Natural killer cell (primary cell): Measurements from ENCODE around the gene CMC2. TPM values are rescaled to one million over a fixed set of nuclear protein-coding genes. Genes with fewer than 3 reads are reported as not detected.
A peak's percentile ranks its signal among the peaks of the same experiment; 100 is the strongest.

Experiments used
- ATAC-seq, 3 donors: fragments of 150-1000 bp in 2 of 3; fragments of 200-7000 bp in 1 of 3; cut with Tn5 transposase; 1 replicate in 1 of 3; 2 replicates in 2 of 3; pipeline ENCODE4 v1.10.0; 2021; ENCODE audit warnings: mild to moderate bottlenecking in 2 of 3, moderate library complexity in 2 of 3
- DNase-seq, 2 donors: peaks; one replicate each; pipeline versions ENCODE4 v3.0.0 to v3.0.0-alpha.2; 2013 to 2021; ENCODE audit warnings: mixed read lengths in 1 of 2
- H3K27ac ChIP-seq: one replicate; pipeline ENCODE4 v1.5.1; 2013; ENCODE audit warnings: mild to moderate bottlenecking, low read length
- H3K27me3 ChIP-seq: one replicate; pipeline ENCODE4 v1.6.1; 2013; ENCODE audit warnings: low read length; ENCODE audit not compliant: control insufficient read depth, insufficient read depth
- H3K36me3 ChIP-seq: one replicate; pipeline ENCODE4 v1.6.1; 2013; ENCODE audit warnings: low read length; ENCODE audit not compliant: control insufficient read depth, insufficient read depth
- H3K4me1 ChIP-seq: one replicate; pipeline ENCODE4 v1.6.1; 2013; ENCODE audit warnings: low read length; ENCODE audit not compliant: control insufficient read depth, insufficient read depth
- H3K4me3 ChIP-seq: one replicate; pipeline ENCODE4 v1.5.1; 2013; ENCODE audit warnings: low read length
- H3K9me3 ChIP-seq: one replicate; pipeline ENCODE4 v1.6.1; 2013; ENCODE audit warnings: low read length; ENCODE audit not compliant: control insufficient read depth, insufficient read depth
- H3K27ac Mint-ChIP-seq, 2 donors: one replicate each; pipeline ENCODE4 v1.8.0; 2022; ENCODE audit warnings: mild to moderate bottlenecking in 2 of 2, mixed read lengths in 2 of 2, moderate library complexity in 1 of 2
- H3K27me3 Mint-ChIP-seq, 2 donors: one replicate each; pipeline ENCODE4 v1.8.0; 2022; ENCODE audit warnings: low read depth in 2 of 2, mixed read lengths in 2 of 2
- H3K36me3 Mint-ChIP-seq: one replicate; pipeline ENCODE4 v1.8.0; 2022; ENCODE audit warnings: mixed read lengths
- H3K4me1 Mint-ChIP-seq, 2 donors: one replicate each; pipeline ENCODE4 v1.8.0; 2022; ENCODE audit warnings: mixed read lengths in 2 of 2
- H3K4me3 Mint-ChIP-seq: one replicate; pipeline ENCODE4 v1.8.0; 2022; ENCODE audit warnings: mild to moderate bottlenecking, moderate library complexity, mixed read lengths
- H3K9me3 Mint-ChIP-seq, 2 donors: one replicate each; pipeline ENCODE4 v1.8.0; 2022; ENCODE audit warnings: mixed read lengths in 2 of 2
- WGBS: methylation state at CpG from one replicate; pipeline ENCODE4 v1.1.7; 2013; ENCODE audit warnings: missing lambda C conversion rate; ENCODE audit not compliant: insufficient coverage; 5-methylcytosine and 5-hydroxymethylcytosine counted together
- intact Hi-C: fragments of 100-400 bp; cut with micrococcal nuclease; formaldehyde crosslinking; loops from one replicate; pipeline ENCODE4 v1.14.2; 2022
- total RNA-seq, 4 donors: library from RNA; stranded (reverse); fragments of 120-200 nt in 1 of 4; gene quantifications; one replicate each; pipeline versions ENCODE4 v1.2.3 to v1.2.4, GENCODE V29; 2013 to 2022
- TF ChIP-seq, protein P1 (sequence below): fragments of 200-600 bp; IDR thresholded peaks from one replicate; pipeline ENCODE4 v1.8.0; 2022; ENCODE audit warnings: antibody characterized with exemption

The CMC2 gene
- total RNA-seq, 3 donors from 2014 or later (not counting 1 experiment from before 2014, with no cell fraction given), result 52.3 to 63.5 (median 63.2) TPM

DNA sequence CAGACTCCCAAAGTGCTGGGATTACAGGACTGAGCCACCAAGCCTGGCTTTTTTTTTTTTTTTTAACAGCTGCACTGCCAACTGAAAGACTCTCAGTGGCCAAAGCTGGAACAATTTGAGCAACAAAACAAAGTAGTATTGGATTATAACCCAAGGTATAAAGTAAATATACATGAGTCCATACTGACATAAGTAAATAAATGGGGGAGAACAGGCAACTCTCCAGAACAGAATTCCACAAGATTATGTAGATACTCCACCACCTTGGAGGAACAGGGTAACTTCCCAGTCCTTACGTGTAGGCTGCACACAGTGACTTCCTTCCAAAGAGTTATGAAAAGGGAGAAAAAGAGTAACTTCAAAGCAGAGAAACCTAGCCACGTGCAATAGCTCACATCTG is 15.7 kb downstream of the CMC2 start:
- no peak overlapping the region for H3K4me3 ChIP-seq
- no peaks in the 10 kb centered on the region for H3K4me1 ChIP-seq
- ATAC-seq (no peak), DNase-seq (no peak)
- H3K36me3 Mint-ChIP-seq, result peaks cover 6% of the 10 kb centered on the region
- TF ChIP-seq, protein P1, sequence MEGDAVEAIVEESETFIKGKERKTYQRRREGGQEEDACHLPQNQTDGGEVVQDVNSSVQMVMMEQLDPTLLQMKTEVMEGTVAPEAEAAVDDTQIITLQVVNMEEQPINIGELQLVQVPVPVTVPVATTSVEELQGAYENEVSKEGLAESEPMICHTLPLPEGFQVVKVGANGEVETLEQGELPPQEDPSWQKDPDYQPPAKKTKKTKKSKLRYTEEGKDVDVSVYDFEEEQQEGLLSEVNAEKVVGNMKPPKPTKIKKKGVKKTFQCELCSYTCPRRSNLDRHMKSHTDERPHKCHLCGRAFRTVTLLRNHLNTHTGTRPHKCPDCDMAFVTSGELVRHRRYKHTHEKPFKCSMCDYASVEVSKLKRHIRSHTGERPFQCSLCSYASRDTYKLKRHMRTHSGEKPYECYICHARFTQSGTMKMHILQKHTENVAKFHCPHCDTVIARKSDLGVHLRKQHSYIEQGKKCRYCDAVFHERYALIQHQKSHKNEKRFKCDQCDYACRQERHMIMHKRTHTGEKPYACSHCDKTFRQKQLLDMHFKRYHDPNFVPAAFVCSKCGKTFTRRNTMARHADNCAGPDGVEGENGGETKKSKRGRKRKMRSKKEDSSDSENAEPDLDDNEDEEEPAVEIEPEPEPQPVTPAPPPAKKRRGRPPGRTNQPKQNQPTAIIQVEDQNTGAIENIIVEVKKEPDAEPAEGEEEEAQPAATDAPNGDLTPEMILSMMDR, result no peak
- no peak overlapping the region for H3K27ac Mint-ChIP-seq
- no peaks in the 10 kb centered on the region for H3K9me3 ChIP-seq
- H3K9me3 Mint-ChIP-seq, result no peaks in the 10 kb centered on the region
- H3K27me3 Mint-ChIP-seq, result no peaks in the 10 kb centered on the region
- H3K4me3 Mint-ChIP-seq, result no peak overlapping the region
- no peaks in the 10 kb centered on the region for H3K27me3 ChIP-seq
- WGBS, result 87% methylated on average over 2 of the region's 2 CpGs
- H3K36me3 ChIP-seq, result peaks cover 8% of the 10 kb centered on the region
- no peak overlapping the region for H3K27ac ChIP-seq
- intact Hi-C loops, result no loop called here
- peaks cover 12 to 14% of the 10 kb centered on the region in 2 donors for H3K4me1 Mint-ChIP-seq

DNA sequence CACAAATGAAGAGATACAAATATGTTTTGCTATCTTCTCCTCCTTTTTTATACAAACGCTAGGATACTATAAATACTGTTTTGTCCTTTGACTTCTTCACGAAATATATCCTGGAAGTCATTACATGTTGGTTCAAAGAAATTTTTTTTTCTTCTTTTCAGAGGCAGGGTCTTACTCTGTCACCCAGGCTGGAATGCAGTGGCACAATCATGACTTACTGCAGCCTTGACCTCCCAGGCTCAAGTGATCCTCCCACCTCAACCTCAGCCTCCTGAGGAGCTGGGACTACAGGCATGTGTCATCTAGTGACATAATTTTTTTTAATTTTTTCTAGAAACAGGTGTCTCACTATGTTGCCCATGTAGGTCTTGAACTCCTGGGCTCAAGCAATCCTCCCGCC is 16.1 kb downstream of the CMC2 start:
- H3K4me3 Mint-ChIP-seq, result no peak overlapping the region
- no peak overlapping the region for H3K27ac ChIP-seq
- H3K4me1 Mint-ChIP-seq, result peaks cover 12 to 16% of the 10 kb centered on the region in 2 donors
- no peaks in the 10 kb centered on the region for H3K4me1 ChIP-seq
- intact Hi-C loops, result no loop called here
- ATAC-seq (no peak), DNase-seq (no peak)
- H3K36me3 ChIP-seq, result peaks cover 8% of the 10 kb centered on the region
- H3K4me3 ChIP-seq, result no peak overlapping the region
- 100% methylated on average over 3 of the region's 3 CpGs for WGBS
- no peak overlapping the region for H3K27ac Mint-ChIP-seq
- H3K9me3 Mint-ChIP-seq, result no peaks in the 10 kb centered on the region
- no peaks in the 10 kb centered on the region for H3K9me3 ChIP-seq
- H3K27me3 ChIP-seq, result no peaks in the 10 kb centered on the region
- TF ChIP-seq, protein P1, result no peak
- H3K27me3 Mint-ChIP-seq, result no peaks in the 10 kb centered on the region
- peaks cover 6% of the 10 kb centered on the region for H3K36me3 Mint-ChIP-seq

DNA sequence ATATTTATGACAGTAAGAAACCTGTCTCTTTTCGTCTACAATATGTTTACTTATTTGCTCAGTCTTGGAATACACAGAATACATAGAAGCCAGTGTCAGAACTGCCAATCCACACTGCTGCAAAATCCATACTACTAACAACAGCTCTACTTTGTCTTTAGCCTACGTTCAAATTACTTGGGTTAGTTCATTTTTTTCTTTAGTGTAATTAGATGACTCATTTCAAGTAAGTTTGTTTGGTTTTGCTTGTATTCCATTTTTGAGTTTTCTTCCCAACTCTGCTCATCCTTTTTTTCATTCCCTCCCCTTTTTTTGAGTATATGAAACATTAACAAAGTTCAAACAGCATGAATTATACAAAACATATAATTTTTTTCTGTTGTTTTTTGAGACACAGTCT is 16.9 kb downstream of the CMC2 start:
- H3K4me3 ChIP-seq, result no peak overlapping the region
- H3K9me3 ChIP-seq, result no peaks in the 10 kb centered on the region
- Mint-ChIP-seq H3K36me3 (peaks cover 6% of the 10 kb centered on the region), H3K27me3 (no peaks in the 10 kb centered on the region), H3K9me3 (no peaks in the 10 kb centered on the region), H3K27ac (peak overlapping the region in 1 of 2 donors; percentile 37), H3K4me1 (peaks cover 12 to 19% of the 10 kb centered on the region in 2 donors), H3K4me3 (no peak overlapping the region)
- WGBS, result 75% methylated on average over 1 of the region's 2 CpGs
- ATAC-seq (no peak), DNase-seq (no peak)
- H3K36me3 ChIP-seq, result peaks cover 8% of the 10 kb centered on the region
- TF ChIP-seq, protein P1, result no peak
- intact Hi-C loops, result no loop called here
- no peaks in the 10 kb centered on the region for H3K4me1 ChIP-seq
- no peaks in the 10 kb centered on the region for H3K27me3 ChIP-seq
- H3K27ac ChIP-seq, result no peak overlapping the region

DNA sequence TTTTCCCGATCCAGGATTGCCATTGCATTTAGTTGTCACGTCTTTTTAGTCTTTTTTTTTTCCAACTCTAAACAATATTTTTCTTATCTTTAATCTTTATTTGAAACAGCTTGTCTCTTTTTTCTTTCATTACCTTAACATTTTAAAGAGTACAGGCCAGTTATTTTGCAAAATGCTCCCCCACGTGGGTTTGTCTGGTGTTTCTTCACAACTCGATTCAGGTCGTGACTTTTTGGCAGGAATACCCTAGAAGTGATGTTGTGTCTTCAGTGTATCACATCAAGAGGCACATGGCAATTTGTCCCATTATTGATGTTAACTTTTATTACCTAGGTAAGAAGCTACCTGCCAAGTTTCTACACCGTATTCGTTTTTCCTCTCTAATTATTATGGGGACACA is 17.9 kb downstream of the CMC2 start:
- DNase-seq, result no peak
- no peaks in the 10 kb centered on the region for H3K9me3 ChIP-seq
- intact Hi-C loops, result no loop called here
- H3K36me3 ChIP-seq, result peaks cover 8% of the 10 kb centered on the region
- 83% methylated on average over 7 of the region's 7 CpGs for WGBS
- H3K27me3 ChIP-seq, result no peaks in the 10 kb centered on the region
- no peak overlapping the region for H3K27ac ChIP-seq
- no peak for ATAC-seq
- TF ChIP-seq, protein P1, result no peak
- H3K9me3 Mint-ChIP-seq, result no peaks in the 10 kb centered on the region
- H3K4me1 Mint-ChIP-seq, result peaks cover 17 to 19% of the 10 kb centered on the region in 2 donors
- no peak overlapping the region for H3K27ac Mint-ChIP-seq
- H3K4me1 ChIP-seq, result no peaks in the 10 kb centered on the region
- H3K27me3 Mint-ChIP-seq, result no peaks in the 10 kb centered on the region
- H3K4me3 Mint-ChIP-seq, result no peak overlapping the region
- peaks cover 6% of the 10 kb centered on the region for H3K36me3 Mint-ChIP-seq
- no peak overlapping the region for H3K4me3 ChIP-seq
